Activated CD4-positive, alpha-beta T cell treated with anti-CD3 and anti-CD28 coated beads, Interleukin-2, amount 10 ng/mL, durations not matched to agents 7 days and 5 days (primary cell): ENCODE measurements around the gene NBEAL1. TPM values are rescaled to one million over a fixed set of nuclear protein-coding genes. Genes with fewer than 3 reads are reported as not detected.
"Not testable (repeated sequence)": the region's sequence is repeated elsewhere in the genome, so short reads cannot be mapped to it uniquely, and the experiment has no call there.

ENCODE experiments used
- CTCF ChIA-PET: fragments of 350-600 bp; sonication (Branson Sonifier 250); formaldehyde crosslinking; loops from one replicate; lab custom pipeline; 2021; ENCODE audit warnings: antibody characterized with exemption; lab: Charles Lee
- POLR2A ChIA-PET: fragments of 350-600 bp; sonication (Branson Sonifier 250); formaldehyde crosslinking; loops from one replicate; lab custom pipeline; 2021; ENCODE audit warnings: antibody characterized with exemption; lab: Charles Lee
- DNase-seq: peaks from one replicate; pipeline ENCODE4 v3.0.0-alpha.2; 2020
- H3K27ac Mint-ChIP-seq: one replicate; pipeline ENCODE4 v1.8.0; 2021; ENCODE audit warnings: mild to moderate bottlenecking, moderate library complexity, mixed read lengths
- H3K27me3 Mint-ChIP-seq: one replicate; pipeline ENCODE4 v1.8.0; 2021; ENCODE audit warnings: mixed read lengths
- H3K36me3 Mint-ChIP-seq: one replicate; pipeline ENCODE4 v1.8.0; 2021; ENCODE audit warnings: low read depth, mixed read lengths
- H3K4me1 Mint-ChIP-seq: one replicate; pipeline ENCODE4 v1.8.0; 2021; ENCODE audit warnings: mixed read lengths
- H3K4me3 Mint-ChIP-seq: one replicate; pipeline ENCODE4 v1.8.0; 2021; ENCODE audit warnings: mild to moderate bottlenecking, moderate library complexity, mixed read lengths
- H3K9me3 Mint-ChIP-seq: one replicate; pipeline ENCODE4 v1.8.0; 2021; ENCODE audit warnings: mixed read lengths
- total RNA-seq, 2 experiments: library from RNA; stranded (reverse); gene quantifications; one replicate each; pipeline ENCODE4 v1.2.3, GENCODE V29; 2021

NBEAL1 gene
- total RNA-seq, 2 experiments from 2014 or later: 8.3 to 13.2 TPM

DNA sequence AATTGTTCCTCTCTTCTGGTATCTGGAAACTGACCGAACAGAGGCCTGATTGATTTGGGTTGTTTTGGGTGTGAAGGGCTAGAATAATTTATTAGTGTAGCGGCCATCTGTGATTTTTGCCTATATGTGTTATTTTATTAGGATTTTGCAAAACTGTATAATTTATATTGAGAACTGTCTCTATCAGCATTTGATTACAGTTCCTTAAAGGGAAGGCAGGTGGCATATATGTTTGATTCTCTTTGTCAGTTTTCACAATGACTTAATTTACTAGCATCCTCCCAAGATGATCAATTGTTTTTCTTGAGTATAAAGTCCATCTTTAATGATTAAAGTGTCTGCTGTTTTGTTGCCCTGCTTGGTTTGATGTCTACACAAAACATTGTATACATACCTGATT, 4.5 kb downstream of the NBEAL1 start:
- no peak overlapping the region for H3K27ac Mint-ChIP-seq
- no peak for DNase-seq
- peaks cover 31% of the 10 kb centered on the region for H3K4me1 Mint-ChIP-seq
- CTCF ChIA-PET: no interaction called here
- H3K27me3 Mint-ChIP-seq: no peaks in the 10 kb centered on the region
- H3K36me3 Mint-ChIP-seq: peaks cover 5% of the 10 kb centered on the region
- no peak overlapping the region for H3K4me3 Mint-ChIP-seq
- H3K9me3 Mint-ChIP-seq: no peaks in the 10 kb centered on the region
- POLR2A ChIA-PET: no interaction called here

DNA sequence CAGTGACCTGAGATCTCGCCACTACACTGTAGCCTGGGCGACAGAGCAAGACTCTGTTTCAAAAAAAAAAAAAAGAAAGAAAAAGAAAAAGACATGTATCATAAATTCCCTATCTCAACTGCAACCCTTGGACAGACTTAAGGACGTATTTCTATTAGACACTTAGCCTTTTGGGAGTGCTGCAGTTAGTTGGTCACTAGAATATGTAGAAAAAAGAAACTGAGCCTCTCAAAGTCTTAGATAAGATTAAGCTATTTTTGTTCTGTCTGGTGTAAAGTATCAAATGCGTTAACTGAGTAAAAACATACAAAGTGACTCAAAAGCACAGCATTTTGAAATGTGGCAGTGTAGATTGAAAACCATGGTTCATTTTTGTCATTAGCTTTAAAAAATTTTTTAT, 7.3 kb downstream of the NBEAL1 start:
- CTCF ChIA-PET: no interaction called here
- H3K9me3 Mint-ChIP-seq: no peaks in the 10 kb centered on the region
- POLR2A ChIA-PET: no interaction called here

DNA sequence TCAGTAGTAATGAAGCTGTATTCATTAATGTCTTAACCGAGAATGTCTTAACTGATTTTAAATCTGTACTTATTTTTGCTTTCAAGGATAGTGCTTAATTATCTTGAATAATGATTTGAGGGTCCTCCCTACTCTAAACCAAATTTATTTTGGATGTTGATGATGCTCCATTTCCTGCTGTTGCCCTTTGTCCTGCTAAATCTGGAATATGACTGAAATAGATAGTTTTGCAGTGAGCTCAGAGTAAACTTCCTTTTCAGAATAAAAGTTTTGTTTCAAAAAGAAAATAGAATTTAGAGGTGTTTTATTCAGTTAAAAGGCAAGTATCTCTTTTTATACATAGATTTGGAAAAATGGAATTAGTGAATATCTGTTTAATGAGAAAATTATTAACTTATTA, 8.1 kb downstream of the NBEAL1 start:
- no peaks in the 10 kb centered on the region for H3K9me3 Mint-ChIP-seq
- CTCF ChIA-PET: no interaction called here
- no peak for DNase-seq
- no peaks in the 10 kb centered on the region for H3K27me3 Mint-ChIP-seq
- H3K27ac Mint-ChIP-seq: no peak overlapping the region
- H3K36me3 Mint-ChIP-seq: peaks cover 2% of the 10 kb centered on the region
- POLR2A ChIA-PET: no interaction called here
- H3K4me1 Mint-ChIP-seq: peaks cover 16% of the 10 kb centered on the region
- no peak overlapping the region for H3K4me3 Mint-ChIP-seq

More for the DNA sequence above, 7.3 kb downstream of the NBEAL1 start:
- Mint-ChIP-seq H3K36me3 (peaks cover 2% of the 10 kb centered on the region), H3K27me3 (no peaks in the 10 kb centered on the region), H3K4me1 (peaks cover 20% of the 10 kb centered on the region), H3K27ac (no peak overlapping the region), H3K4me3 (no peak overlapping the region)
- DNase-seq: no peak

DNA sequence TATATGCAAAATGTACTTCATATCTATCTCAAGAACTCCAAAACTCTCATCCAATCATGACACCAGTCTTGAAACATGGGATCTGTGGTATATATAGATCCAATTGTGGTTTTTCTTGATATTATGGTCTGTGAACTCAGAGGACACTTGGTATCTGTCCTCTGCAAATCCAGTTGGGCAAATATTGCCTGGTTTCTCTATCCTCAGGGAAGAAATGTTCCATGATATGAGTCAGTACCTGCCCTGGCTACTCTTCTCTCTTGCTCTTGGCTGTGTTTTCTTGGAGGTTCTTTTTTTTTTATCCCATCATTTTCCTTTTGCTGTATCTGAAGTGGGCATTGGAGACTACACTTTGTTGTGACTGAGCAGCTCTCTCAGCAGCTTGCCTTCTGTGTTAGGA, 10.9 kb downstream of the NBEAL1 start:
- H3K27ac Mint-ChIP-seq: no peak overlapping the region
- H3K4me1 Mint-ChIP-seq: peaks cover 2% of the 10 kb centered on the region
- CTCF ChIA-PET: no interaction called here
- POLR2A ChIA-PET: no interaction called here
- H3K4me3 Mint-ChIP-seq: no peak overlapping the region
- DNase-seq: no peak
- H3K27me3 Mint-ChIP-seq: no peaks in the 10 kb centered on the region
- no peaks in the 10 kb centered on the region for H3K9me3 Mint-ChIP-seq
- peaks cover 2% of the 10 kb centered on the region for H3K36me3 Mint-ChIP-seq

DNA sequence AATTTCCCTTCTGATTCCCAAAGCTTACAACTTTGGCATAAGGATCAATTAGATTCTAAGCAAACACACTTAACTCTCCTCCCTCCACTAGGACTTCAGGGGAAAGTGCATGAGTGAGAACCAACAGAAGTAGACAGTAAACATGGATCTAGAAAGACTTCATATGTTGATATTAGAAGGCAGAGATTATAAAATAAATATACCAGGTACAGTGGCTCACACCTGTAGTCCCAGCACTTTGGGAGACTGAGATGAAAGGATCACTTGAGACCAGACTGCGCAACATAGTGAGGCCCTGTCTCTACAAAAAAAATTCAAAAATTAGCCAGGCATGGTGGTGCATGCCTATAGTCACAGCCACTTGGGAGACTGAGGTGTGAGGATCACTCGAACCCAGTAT, 15.9 kb downstream of the NBEAL1 start:
- Mint-ChIP-seq H3K4me3 (no peak overlapping the region), H3K27me3 (no peaks in the 10 kb centered on the region), H3K4me1 (peaks cover 11% of the 10 kb centered on the region), H3K9me3 (peaks cover 6% of the 10 kb centered on the region), H3K27ac (no peak overlapping the region), H3K36me3 (peaks cover 4% of the 10 kb centered on the region)
- ChIA-PET POLR2A (no interaction called here), CTCF (no interaction called here)
- DNase-seq: no peak

DNA sequence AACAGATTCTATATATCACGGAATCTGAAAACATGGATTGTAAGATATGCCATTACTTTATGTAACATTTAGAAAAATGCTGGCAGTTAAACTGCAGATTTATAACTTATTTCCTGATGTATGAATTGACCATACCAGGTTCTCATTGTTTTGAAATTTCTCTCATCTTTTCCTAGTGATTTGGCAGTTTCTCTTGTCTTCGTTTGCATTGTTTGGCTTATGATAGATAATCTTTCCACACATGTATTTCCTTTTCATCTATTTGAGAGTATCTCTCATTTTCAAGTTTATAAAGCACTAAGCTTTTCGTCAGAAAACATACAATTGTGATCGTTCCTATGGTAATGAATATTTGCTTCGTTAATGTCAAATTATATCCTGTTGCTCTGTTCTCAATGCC, 16.3 kb downstream of the NBEAL1 start:
- Mint-ChIP-seq H3K27me3 (no peaks in the 10 kb centered on the region), H3K9me3 (peaks cover 6% of the 10 kb centered on the region)
- POLR2A ChIA-PET: no interaction called here

DNA sequence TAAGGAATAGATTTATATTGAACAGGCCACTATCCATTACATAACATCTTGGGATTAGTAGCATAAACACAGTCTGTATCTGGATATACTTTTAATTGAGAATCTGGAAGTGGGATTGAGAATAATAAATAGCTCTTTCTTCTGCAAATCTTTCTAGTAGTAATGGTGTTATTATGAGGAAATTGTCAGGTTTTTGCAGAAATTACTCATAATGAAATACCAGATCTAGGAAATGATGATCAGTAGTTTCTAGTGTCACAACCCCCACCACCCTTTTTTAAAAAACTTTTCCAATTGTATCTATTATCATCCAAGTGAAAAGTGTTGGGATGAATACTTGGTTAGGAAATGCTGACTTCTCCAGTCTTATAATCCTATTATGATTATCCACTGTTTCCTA, 18.7 kb downstream of the NBEAL1 start:
- peaks cover 4% of the 10 kb centered on the region for H3K36me3 Mint-ChIP-seq
- POLR2A ChIA-PET: interaction anchor here (0.5 kb wide), 1 partner anchor 235 kb away, joined by 3 read pairs; no protein-coding TSS in a partner anchor
- no peaks in the 10 kb centered on the region for H3K27me3 Mint-ChIP-seq
- H3K4me3 Mint-ChIP-seq: no peak overlapping the region
- DNase-seq: no peak
- peaks cover 11% of the 10 kb centered on the region for H3K4me1 Mint-ChIP-seq
- peaks cover 6% of the 10 kb centered on the region for H3K9me3 Mint-ChIP-seq
- H3K27ac Mint-ChIP-seq: no peak overlapping the region
- CTCF ChIA-PET: interaction anchor here (2.7 kb wide), 1 partner anchor 8 kb away, joined by 9 read pairs; no protein-coding TSS in a partner anchor

More for the DNA sequence above, 16.3 kb downstream of the NBEAL1 start:
- Mint-ChIP-seq H3K4me1 (peaks cover 11% of the 10 kb centered on the region), H3K27ac (no peak overlapping the region), H3K4me3 (no peak overlapping the region), H3K36me3 (peaks cover 4% of the 10 kb centered on the region)
- no peak for DNase-seq
- CTCF ChIA-PET: interaction anchor here (2.7 kb wide), 1 partner anchor 11 kb away, joined by 9 read pairs; no protein-coding TSS in a partner anchor

DNA sequence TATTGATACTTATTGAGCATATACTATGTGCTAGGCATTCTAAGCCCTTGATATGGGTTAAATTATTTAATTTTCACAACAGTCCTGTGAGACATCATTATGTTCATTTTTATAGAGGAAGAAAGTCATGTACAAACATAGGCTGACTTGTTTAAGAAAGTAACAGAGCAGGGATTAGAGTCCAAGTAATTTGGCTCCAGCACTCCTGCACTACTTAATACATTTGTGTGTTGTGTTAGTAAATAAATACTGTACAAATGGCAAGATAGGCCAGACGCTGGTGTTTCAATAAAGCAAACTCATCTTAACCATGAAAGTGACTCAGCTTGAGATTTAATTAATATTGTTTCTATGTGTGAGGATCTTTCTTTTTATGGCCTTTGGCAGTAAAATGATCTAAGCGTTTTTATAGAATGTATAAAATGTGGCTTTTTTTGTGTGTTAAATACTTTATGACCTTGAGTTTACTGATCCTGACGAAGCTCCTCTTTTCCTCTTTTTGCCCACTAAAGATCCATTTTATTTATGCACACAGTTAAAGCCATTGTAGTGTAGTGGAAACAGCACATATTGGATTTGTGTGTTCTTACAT, 21.3 kb downstream of the NBEAL1 start:
- Mint-ChIP-seq H3K27me3 (no peaks in the 10 kb centered on the region), H3K4me1 (peaks cover 9% of the 10 kb centered on the region), H3K36me3 (peaks cover 2% of the 10 kb centered on the region), H3K27ac (no peak overlapping the region), H3K4me3 (no peak overlapping the region), H3K9me3 (peaks cover 6% of the 10 kb centered on the region)
- no peak for DNase-seq
- ChIA-PET POLR2A (no interaction called here), CTCF (no interaction called here)

DNA sequence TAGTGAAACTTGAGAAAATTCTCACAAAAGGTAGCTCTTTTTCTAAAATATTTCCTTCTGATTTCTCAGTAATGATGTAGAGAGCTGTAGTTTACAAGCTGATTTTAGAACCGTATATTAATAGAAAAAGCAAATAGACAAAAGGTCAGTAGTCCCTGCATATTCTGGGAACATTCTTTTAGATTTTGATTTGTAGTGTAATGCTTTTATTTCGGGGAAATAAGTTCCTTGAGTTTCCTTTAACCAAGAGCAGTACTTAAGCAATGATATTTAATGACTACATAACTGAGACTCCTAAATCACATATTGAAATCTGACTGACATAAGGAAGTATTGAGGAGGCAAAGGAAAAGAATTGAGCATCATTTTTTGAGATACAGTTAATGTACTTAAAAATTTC, 22.4 kb downstream of the NBEAL1 start:
- ChIA-PET POLR2A (no interaction called here), CTCF (no interaction called here)
- Mint-ChIP-seq H3K27ac (no peak overlapping the region), H3K27me3 (no peaks in the 10 kb centered on the region), H3K4me3 (no peak overlapping the region), H3K9me3 (peaks cover 3% of the 10 kb centered on the region), H3K4me1 (peaks cover 8% of the 10 kb centered on the region), H3K36me3 (peaks cover 1% of the 10 kb centered on the region)
- DNase-seq: no peak

DNA sequence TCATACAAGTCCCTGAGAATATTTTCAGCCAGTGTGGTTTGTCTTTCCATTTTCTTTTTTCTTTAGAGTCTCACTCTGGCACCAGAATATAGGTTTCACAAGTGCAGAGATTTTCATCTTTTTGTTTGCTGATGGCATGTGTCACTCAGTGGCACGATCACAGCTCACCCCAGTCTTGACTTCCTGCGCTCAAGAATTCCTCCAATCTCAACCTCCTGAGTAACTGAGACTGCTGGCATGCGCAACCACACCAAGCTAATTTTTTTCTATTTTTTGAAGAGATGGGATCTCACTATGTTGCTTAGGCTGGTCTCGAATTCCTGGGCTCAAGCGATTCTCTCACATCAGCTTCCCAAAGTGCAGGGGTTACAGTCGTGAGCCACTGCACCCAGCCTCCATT, 23.9 kb downstream of the NBEAL1 start:
- POLR2A ChIA-PET: no interaction called here
- Mint-ChIP-seq H3K27me3 (no peaks in the 10 kb centered on the region), H3K27ac (no peak overlapping the region)

DNA sequence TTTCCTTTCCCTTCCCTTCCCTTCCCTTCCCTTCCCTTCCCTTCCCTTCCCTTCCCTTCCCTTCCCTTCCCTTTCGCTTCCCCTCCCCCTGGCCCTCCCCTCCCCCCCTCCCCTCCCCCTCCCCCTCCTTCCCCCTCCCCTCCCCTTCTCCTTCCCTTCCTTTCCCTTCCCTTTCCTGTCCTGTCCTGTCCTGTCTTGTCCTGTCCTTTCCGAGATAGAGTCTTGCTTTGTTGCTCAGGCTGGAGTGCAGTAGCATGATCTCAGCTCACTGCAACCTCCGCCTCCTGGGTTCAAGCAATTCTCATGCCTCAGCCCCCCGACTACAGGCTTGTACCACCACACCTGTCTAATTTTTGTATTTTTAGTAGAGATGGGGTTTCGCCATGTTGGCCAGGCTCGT, 24.5 kb downstream of the NBEAL1 start:
- H3K4me3 Mint-ChIP-seq, POLR2A ChIA-PET, H3K27ac Mint-ChIP-seq, DNase-seq, H3K27me3 Mint-ChIP-seq, H3K4me1 Mint-ChIP-seq, H3K36me3 Mint-ChIP-seq, H3K9me3 Mint-ChIP-seq, CTCF ChIA-PET: not testable (repeated sequence)

More for the DNA sequence above, 23.9 kb downstream of the NBEAL1 start:
- Mint-ChIP-seq H3K36me3 (peaks cover 1% of the 10 kb centered on the region), H3K4me3 (no peak overlapping the region), H3K4me1 (peaks cover 3% of the 10 kb centered on the region), H3K9me3 (no peaks in the 10 kb centered on the region)
- CTCF ChIA-PET: no interaction called here
- DNase-seq: no peak

DNA sequence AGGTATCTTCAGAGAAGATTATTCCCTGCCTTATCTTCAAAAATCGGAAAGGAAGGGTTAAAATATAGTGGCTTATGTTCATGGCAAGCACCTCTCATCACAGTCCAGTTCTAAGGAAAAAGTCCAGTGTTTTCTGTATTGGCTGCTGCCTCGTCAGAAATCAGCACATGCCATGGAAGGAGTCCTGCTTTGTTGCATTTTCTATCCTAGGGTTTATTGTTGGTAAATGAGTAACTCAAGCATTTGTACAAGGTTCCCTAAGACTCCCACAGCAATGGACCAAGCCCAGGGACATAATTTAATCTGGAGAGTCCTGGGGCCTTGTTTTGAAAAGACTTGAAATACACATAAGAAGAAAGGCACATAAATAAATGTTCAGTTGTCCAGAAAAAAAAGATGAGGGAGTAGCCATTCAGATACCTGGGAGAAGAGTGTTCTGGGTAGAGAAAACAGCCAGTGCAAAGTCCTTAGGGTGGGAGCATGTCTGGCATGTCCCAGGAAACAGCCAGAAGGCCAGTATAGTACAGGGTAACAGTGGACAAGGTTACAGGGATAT, 26.4 kb downstream of the NBEAL1 start:
- DNase-seq: no peak
- no peak overlapping the region for H3K27ac Mint-ChIP-seq
- H3K4me1 Mint-ChIP-seq: no peaks in the 10 kb centered on the region
- no peaks in the 10 kb centered on the region for H3K9me3 Mint-ChIP-seq
- H3K27me3 Mint-ChIP-seq: no peaks in the 10 kb centered on the region
- ChIA-PET POLR2A (no interaction called here), CTCF (interaction anchor here (0.7 to 1.5 kb wide), 2 partner anchors 9 to 31 kb away, joined by 3 to 9 read pairs; no protein-coding TSS in a partner anchor)
- no peak overlapping the region for H3K4me3 Mint-ChIP-seq
- peaks cover 4% of the 10 kb centered on the region for H3K36me3 Mint-ChIP-seq

DNA sequence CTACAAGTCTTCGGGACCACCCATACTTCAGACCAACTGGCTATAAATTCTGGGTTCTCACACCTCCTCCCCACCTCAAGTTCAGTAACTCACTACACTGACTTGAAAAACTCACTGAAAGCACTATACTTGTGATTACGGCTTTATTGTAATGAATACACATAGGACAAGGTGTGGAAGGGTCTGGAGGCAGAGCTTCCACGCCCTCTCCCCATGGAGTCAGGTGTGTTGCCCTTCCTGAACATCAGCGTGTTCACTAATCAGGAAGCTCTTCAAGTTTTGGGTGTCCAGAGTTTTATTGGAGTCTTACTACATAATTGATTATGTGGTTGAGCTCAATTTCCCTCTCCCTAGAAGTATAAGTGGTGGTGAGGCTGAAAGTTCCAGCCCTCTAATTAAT, 27.5 kb downstream of the NBEAL1 start:
- Mint-ChIP-seq H3K36me3 (peaks cover 6% of the 10 kb centered on the region), H3K27me3 (no peaks in the 10 kb centered on the region), H3K27ac (no peak overlapping the region), H3K4me1 (no peaks in the 10 kb centered on the region), H3K9me3 (no peaks in the 10 kb centered on the region), H3K4me3 (no peak overlapping the region)
- POLR2A ChIA-PET: no interaction called here
- DNase-seq: no peak
- CTCF ChIA-PET: interaction anchor here (0.7 to 1.5 kb wide), 3 partner anchors 10 to 30 kb away, joined by 3 to 9 read pairs (median 4); no protein-coding TSS in a partner anchor
